GM19467 (cell line): ENCODE measurements around the gene FAM53B.

Experiments used
- ATAC-seq: cut with Tn5 transposase; IDR thresholded peaks from one replicate; pipeline ENCODE4 v1.9.1; 2021; ENCODE audit warnings: mild to moderate bottlenecking, moderate library complexity; ENCODE audit not compliant: unreplicated experiment

Gene FAM53B

GRCh38 chr10:124709861-124710260 is 34.3 kb downstream of the FAM53B start:
- ATAC-seq = no peak

DNA sequence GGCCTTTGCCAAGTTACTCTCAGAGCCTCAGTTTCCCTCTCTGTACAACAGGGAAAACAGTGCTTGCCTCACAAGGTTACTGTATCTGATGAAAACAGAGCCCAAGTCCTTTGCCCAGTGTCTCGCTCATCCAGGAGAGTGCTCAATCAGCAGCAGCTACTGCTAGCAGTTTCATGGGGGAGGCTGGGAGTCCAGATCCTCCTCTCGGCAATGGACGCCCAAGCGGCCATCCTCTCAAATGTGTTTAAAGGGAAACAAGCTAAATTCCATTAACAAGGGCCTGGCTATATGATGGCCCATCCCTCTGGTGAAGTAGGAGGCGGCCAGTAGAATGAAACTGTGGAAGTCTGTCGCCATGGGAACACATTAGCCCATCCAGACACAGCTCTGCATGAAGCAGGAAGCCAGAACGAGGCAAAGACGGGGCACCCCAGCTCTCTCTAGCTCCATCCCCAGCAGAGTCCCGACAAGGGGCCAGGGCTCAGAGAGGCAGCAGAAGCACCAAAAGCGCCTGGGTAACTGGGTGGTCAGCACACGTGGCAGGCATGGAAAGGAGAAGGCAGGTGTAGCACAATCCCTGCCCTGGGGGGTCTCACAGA is 35.2 kb downstream of the FAM53B start:
- ATAC-seq = no peak

DNA sequence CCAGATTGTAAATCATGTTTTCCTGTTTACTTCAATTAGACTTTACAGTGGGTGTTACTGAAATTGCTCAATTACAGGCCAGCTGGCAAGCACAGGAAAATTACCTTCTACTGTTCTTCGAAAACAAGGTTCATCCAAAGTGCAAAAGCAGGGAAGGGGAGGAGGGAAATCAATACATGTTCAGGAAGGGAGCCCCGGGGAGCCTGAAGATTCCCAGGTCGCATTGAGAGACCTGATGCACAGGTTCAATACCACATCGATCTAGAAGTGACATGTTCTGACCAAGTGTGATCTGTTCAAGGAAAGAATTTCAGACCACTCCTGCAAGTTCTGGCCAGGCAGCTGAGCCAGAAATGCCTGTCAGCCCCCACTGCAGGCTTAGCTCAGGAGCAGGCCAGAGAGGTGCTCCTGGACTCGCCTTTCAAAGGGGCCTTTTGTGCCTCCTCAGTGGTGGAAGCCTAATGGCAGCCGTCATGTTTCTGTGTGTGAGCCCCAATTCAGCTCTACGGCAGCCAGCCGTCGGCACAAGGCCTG is 35.9 kb downstream of the FAM53B start:
- ATAC-seq = no peak

- no peak for ATAC-seq
These were observed 36.6 kb downstream of the FAM53B start for GRCh38 chr10:124707551-124707950.

- ATAC-seq = no peak
These were observed 37.1 kb downstream of the FAM53B start for GRCh38 chr10:124707144-124707467.

GRCh38 chr10:124706462-124707143 is 37.6 kb downstream of the FAM53B start:
- no peak for ATAC-seq

- no peak for ATAC-seq
These were observed 38.2 kb downstream of the FAM53B start for GRCh38 chr10:124705817-124706461.

GRCh38 chr10:124705381-124705740 is 38.8 kb downstream of the FAM53B start:
- ATAC-seq = no peak

- no peak for ATAC-seq
These were observed 39.5 kb downstream of the FAM53B start for GRCh38 chr10:124704428-124705380.

DNA sequence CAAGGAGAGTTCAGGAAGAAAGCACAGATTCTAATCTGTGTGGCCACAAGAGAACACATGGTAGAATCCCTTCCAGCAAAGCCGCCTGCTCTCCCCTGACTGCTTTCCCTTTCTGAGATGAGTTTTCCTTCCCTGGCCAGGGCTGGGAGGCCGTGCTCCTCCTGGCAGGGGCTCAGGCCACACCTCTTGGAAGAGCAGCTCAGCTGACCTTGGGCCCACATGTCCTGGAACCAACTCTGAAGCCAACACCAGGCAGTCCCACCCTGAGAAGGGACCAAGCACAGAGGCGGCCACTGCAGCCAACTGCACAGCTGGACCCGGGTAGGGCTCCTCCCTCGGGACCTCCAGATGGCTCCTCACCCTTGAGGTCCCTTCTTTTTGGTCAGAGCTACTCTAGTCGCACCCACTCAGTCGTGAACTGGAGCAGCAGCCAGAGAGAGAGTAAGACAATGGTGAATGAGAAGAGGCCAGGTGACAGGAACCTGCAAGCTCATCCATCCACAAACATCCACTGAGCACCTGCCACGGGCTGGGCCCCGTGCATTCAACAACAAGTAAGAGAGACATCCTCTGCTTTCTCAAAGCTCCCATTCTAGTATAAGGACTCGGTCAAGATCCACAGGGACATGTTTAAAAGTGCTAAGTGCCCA is 40.3 kb downstream of the FAM53B start:
- no peak for ATAC-seq

DNA sequence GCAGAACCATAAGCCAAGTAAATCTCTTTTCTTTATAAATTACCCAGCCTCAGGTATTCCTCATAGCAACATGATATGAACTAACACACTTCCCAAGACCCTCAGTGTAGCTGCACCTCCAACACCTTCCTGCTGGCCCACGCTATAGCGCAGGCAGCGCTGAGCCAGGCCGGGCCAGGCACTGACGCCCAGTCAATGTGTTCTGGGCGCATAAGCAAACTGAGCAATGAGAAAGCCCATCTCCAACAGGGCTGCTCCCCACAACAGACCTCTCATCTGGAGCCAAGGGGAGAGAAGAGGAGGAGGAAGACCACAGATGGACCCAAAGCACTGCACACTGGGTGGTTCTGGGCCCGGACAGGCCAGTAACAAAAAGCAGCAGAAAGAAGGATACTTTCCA is 40.8 kb downstream of the FAM53B start:
- ATAC-seq = no peak

DNA sequence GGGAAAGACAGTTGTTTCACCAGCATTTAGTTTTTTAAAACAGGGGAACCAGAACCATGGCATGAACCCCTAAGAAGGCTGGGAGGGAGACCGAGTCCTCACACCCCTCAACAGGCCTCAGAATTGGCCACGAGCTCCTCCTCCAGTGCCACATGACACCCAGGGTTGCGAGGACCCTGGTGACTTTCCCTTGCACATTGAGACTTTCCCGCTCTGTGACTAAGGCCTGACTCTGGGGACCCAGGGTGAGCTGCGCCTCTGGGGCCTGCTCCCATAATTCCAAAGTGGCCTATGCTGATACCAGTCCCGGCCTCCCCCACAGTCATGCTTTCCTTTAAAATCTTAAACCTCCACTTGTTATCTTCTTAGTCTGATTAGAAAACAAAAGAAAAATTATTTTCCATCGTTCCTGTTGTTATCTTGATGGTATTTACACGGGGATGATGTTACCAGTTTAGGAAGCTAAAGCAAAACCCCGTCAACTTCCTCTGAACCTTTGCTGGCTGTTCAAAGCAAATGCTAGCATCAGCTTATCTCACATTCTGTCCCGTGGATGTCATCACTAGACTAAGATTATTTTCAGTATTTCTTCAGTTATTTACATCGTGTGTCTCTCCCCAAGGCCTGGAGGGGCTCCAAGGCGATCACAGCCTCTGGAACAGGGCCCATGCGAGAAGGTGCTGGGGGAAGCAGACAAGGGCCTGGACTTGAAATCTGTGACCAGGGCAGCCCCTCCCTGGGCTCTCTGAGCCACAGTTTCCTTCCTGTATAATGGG is 42.1 kb downstream of the FAM53B start:
- no peak for ATAC-seq

- no peak for ATAC-seq
These were observed 42.7 kb downstream of the FAM53B start for GRCh38 chr10:124701435-124701834.

GRCh38 chr10:124701038-124701365 is 43.2 kb downstream of the FAM53B start:
- no peak for ATAC-seq

GRCh38 chr10:124700293-124701037 is 43.7 kb downstream of the FAM53B start:
- no peak for ATAC-seq

- ATAC-seq = no peak
These were observed 44.5 kb downstream of the FAM53B start for GRCh38 chr10:124699471-124700292.

DNA sequence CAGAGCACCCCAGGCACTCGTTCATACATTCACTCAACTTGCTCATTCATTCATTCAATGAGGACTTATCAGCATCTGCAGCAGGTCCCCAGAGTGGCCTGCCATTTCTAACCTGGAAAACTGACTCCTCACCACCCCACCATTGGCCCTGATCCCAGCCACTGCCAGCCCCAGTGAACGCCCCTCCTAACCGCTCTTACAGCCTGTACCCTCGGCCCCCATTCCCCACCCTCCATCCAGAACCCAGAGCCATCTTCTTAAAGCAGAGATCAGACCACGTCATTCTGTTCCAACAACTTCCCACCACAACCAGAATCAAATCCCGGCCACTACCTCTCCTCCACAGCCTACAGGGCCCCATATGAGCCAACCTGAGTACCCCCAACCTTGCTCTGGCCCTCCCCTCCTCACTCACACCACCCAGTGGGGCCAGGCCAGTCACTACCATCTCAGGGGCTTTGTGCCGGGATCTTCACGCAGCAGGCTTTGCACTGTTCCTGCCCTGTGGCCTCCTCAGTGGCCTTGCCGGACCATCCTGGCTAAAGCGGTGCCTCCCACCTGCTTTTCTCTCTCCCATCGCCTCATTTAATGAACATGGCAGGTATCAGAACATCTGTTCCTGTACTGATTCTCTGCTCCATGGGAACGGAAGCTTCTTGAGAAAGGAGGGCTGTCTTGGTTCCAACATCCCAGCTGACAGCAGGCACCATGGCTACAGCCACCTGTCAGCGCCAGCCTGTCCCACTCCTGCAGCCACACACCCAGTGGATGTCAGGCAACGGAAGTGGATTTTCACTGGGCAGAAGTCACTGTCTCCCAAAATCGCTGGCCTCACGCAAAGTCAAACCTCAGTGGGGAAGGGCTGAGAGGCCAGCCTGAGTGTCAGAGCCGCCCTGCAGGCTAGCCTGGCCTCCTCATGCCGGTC is 45.4 kb downstream of the FAM53B start:
- ATAC-seq = no peak
